Measurements from ENCODE around the gene PABPC1L.

GRCh38 chr20:44938637-44939036, 28.8 kb downstream of the PABPC1L start:
- TF ChIP-seq, protein P1, sequence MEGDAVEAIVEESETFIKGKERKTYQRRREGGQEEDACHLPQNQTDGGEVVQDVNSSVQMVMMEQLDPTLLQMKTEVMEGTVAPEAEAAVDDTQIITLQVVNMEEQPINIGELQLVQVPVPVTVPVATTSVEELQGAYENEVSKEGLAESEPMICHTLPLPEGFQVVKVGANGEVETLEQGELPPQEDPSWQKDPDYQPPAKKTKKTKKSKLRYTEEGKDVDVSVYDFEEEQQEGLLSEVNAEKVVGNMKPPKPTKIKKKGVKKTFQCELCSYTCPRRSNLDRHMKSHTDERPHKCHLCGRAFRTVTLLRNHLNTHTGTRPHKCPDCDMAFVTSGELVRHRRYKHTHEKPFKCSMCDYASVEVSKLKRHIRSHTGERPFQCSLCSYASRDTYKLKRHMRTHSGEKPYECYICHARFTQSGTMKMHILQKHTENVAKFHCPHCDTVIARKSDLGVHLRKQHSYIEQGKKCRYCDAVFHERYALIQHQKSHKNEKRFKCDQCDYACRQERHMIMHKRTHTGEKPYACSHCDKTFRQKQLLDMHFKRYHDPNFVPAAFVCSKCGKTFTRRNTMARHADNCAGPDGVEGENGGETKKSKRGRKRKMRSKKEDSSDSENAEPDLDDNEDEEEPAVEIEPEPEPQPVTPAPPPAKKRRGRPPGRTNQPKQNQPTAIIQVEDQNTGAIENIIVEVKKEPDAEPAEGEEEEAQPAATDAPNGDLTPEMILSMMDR (IDR thresholded peaks at IDR 0.05 in 2 of 3, conservative IDR thresholded peaks at IDR 0.05 in 1 of 3; ENCODE audit: borderline replicate concordance in 1 of 3, insufficient read depth in 1 of 3, low read depth in 2 of 3, low read length in 2 of 3): no peak
- TF ChIP-seq SRF (IDR thresholded peaks at IDR 0.05; ENCODE audit: low read depth): no peak
- TF ChIP-seq ZBTB33 (IDR thresholded peaks at IDR 0.05; ENCODE audit: extremely low read depth, insufficient replicate concordance, low read length): no peak
- TF ChIP-seq ZNF274 (IDR thresholded peaks at IDR 0.05; ENCODE audit: low read depth, low read length): no peak
- TF ChIP-seq, protein P2, sequence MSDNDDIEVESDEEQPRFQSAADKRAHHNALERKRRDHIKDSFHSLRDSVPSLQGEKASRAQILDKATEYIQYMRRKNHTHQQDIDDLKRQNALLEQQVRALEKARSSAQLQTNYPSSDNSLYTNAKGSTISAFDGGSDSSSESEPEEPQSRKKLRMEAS (IDR thresholded peaks at IDR 0.05): no peak
- TF ChIP-seq SIN3A (IDR thresholded peaks at IDR 0.05; ENCODE audit: low read depth): no peak
- TF ChIP-seq EGR1 (IDR thresholded peaks at IDR 0.05; ENCODE audit: low read depth): no peak
- no peak for TF ChIP-seq EZH2 (IDR thresholded peaks at IDR 0.05)
- no peak for TF ChIP-seq RAD21 (IDR thresholded peaks at IDR 0.05; ENCODE audit: low read depth)
- TF ChIP-seq EZH2phosphoT487 (IDR thresholded peaks at IDR 0.05; ENCODE audit: borderline replicate concordance): no peak
- TF ChIP-seq POLR2AphosphoS5 (IDR thresholded peaks at IDR 0.05; ENCODE audit: low read depth, low read length): no peak
- TF ChIP-seq ZFX (IDR thresholded peaks at IDR 0.05): no peak

Data from HCT116 (cell line).